Mesenteric fat pad (tissue), 1 donor: ENCODE measurements around the gene SV2B. TPM values are rescaled to one million over a fixed set of nuclear protein-coding genes. Genes with fewer than 3 reads are reported as not detected.

ENCODE experiments used
- DNase-seq: peaks from one replicate; pipeline ENCODE4 v3.0.0-alpha.2; 2020; ENCODE audit warnings: low spot score
- total RNA-seq: library from RNA; stranded (reverse); fragmentation: NEBNext Ultra II Directional; extraction: Animal tissue kit (Norgen Biotek cat#: 25700); gene quantifications from one replicate; pipeline ENCODE4 v1.2.1, GENCODE V29; 2021
- donor health status: DM: yes; HTN: yes; CAD: no.

Gene SV2B
- total RNA-seq, 1 donor from 2014 or later = 8.1 TPM

- DNase-seq = no peak
Observed at GRCh38 chr15:91263632-91264531, 163.8 kb downstream of the SV2B start.

- DNase-seq = no peak
Observed at GRCh38 chr15:91264651-91265351, 164.7 kb downstream of the SV2B start.

- no peak for DNase-seq
Observed at GRCh38 chr15:91265416-91265940, 165.4 kb downstream of the SV2B start.

GRCh38 chr15:91268510-91268909 is 168.5 kb downstream of the SV2B start:
- no peak for DNase-seq

- no peak for DNase-seq
Observed at GRCh38 chr15:91270747-91271146, 170.7 kb downstream of the SV2B start.

- no peak for DNase-seq
Observed at GRCh38 chr15:91271565-91272153, 171.6 kb downstream of the SV2B start.

GRCh38 chr15:91275844-91276243 is 175.8 kb downstream of the SV2B start:
- DNase-seq = no peak

GRCh38 chr15:91278951-91279350 is 178.9 kb downstream of the SV2B start:
- no peak for DNase-seq

GRCh38 chr15:91279486-91279885 is 179.4 kb downstream of the SV2B start:
- DNase-seq = no peak

GRCh38 chr15:91281947-91282346 is 181.9 kb downstream of the SV2B start:
- DNase-seq = no peak

GRCh38 chr15:91282486-91282885 is 182.4 kb downstream of the SV2B start:
- no peak for DNase-seq

GRCh38 chr15:91283155-91283554 is 183.1 kb downstream of the SV2B start:
- no peak for DNase-seq

- no peak for DNase-seq
Observed at GRCh38 chr15:91284758-91285466, 184.9 kb downstream of the SV2B start.

GRCh38 chr15:91289324-91289723 is 189.3 kb downstream of the SV2B start:
- DNase-seq = no peak

- no peak for DNase-seq
Observed at GRCh38 chr15:91290553-91290952, 190.5 kb downstream of the SV2B start.

- DNase-seq = no peak
Observed at GRCh38 chr15:91291673-91292072, 191.6 kb downstream of the SV2B start.

GRCh38 chr15:91294344-91294743 is 194.3 kb downstream of the SV2B start:
- no peak for DNase-seq

- DNase-seq = no peak
Observed at GRCh38 chr15:91294795-91295194, 194.7 kb downstream of the SV2B start.

- no peak for DNase-seq
Observed at GRCh38 chr15:91298101-91298500, 198.0 kb downstream of the SV2B start.

- DNase-seq = no peak
Observed at GRCh38 chr15:91302588-91303439, 202.8 kb downstream of the SV2B start.
